Ovary (tissue), 9 donors: ENCODE measurements around the gene CACNB2. TPM values are rescaled to one million over a fixed set of nuclear protein-coding genes. Genes with fewer than 3 reads are reported as not detected.

Experiments
- DNase-seq, 5 donors: peaks; one replicate each; pipeline ENCODE4 v3.0.0-alpha.2; 2019 to 2020
- H3K27ac ChIP-seq, 2 donors: fragments of 200-600 bp; one replicate each; pipeline versions ENCODE4 v1.5.1 to v1.8.0; 2019 to 2022
- H3K27me3 ChIP-seq: fragments of 200-600 bp; one replicate; pipeline ENCODE4 v1.8.0; 2022
- H3K36me3 ChIP-seq: fragments of 200-600 bp; sonication (generic); one replicate; pipeline ENCODE4 v1.5.1; 2019
- H3K4me1 ChIP-seq: one replicate; pipeline ENCODE4 v1.8.1; 2013; ENCODE audit warnings: mild to moderate bottlenecking, moderate library complexity; ENCODE audit not compliant: insufficient read depth
- H3K4me3 ChIP-seq: fragments of 200-600 bp; sonication (generic); one replicate; pipeline ENCODE4 v1.5.1; 2017
- H3K9me3 ChIP-seq, 2 donors: fragments of 200-600 bp in 1 of 2; sonication (generic) in 1 of 2; one replicate each; pipeline versions ENCODE4 v1.5.1 to v1.8.1; 2013 to 2019; ENCODE audit warnings: mild to moderate bottlenecking in 1 of 2, moderate library complexity in 1 of 2
- EP300 ChIP-seq: sonication (generic); formaldehyde crosslinking; IDR thresholded peaks from one replicate; pipeline ENCODE4 v1.6.1; 2017; ENCODE audit warnings: antibody characterized with exemption
- POLR2A ChIP-seq: fragments of 450-650 bp; IDR thresholded peaks from one replicate; pipeline ENCODE4 v1.6.1; 2017; ENCODE audit warnings: antibody characterized with exemption, mild to moderate bottlenecking, moderate library complexity
- WGBS, 3 donors: extraction: QIAGEN DNeasy Blood & Tissue Kit in 1 of 3; methylation state at CpG; one replicate each; pipeline versions ENCODE4 v1.1.5 to v1.1.7; 2013 to 2017; 5-methylcytosine and 5-hydroxymethylcytosine counted together
- intact Hi-C, 4 donors: fragments of 100-400 bp; cut with DNase I; formaldehyde crosslinking; loops; one replicate each; pipeline versions ENCODE4 v1.11.0 to v1.15.1; 2022 to 2023
- polyA plus RNA-seq, 2 donors: library from polyadenylated mRNA; stranded (reverse); fragments of 200-250 nt in 1 of 2; fragments of 350-450 nt in 1 of 2; fragmentation: Illumina TruSeq in 1 of 2; extraction: RNeasy Lipid Tissue Mini Kit (QIAGEN cat#74804) in 1 of 2; gene quantifications; one replicate each; pipeline ENCODE4 v1.2.3, GENCODE V29; 2013 to 2014
- total RNA-seq, 7 donors: library from RNA; depleted of rRNA in 2 of 7; stranded (reverse); fragments of >200 nt in 2 of 7; fragmentation: NEBNext Ultra II Directional in 3 of 7; extraction: Animal tissue kit (Norgen Biotek cat#: 25700) in 3 of 7; gene quantifications; one replicate each; pipeline versions ENCODE4 v1.1.0 to v1.2.4, GENCODE V29; 2016 to 2023
- TF ChIP-seq, protein P1 (sequence below), 3 donors: fragments of 450-650 bp in 2 of 3; fragments of 200-600 bp in 1 of 3; IDR thresholded peaks; one replicate each; pipeline versions ENCODE4 v1.5.1 to v1.8.0; 2016 to 2022; ENCODE audit warnings: antibody characterized with exemption in 3 of 3, mild to moderate bottlenecking in 1 of 3
- donor health status: DM: no; HTN: no; CAD: no; lungs with moderate emphysema.
- donor health status: DM: no; HTN: no; CAD: no.
- donor health status: Bipolar disorder and iron deficiency.
- donor health status: DM: yes; HTN: yes; CAD: no.
- donor health status: DM: no; HTN: no; CAD: no.
- donor health status: DM: yes; HTN: yes; CAD: no.

Gene CACNB2
- total and polyA plus RNA-seq, 9 donors, result 8.9 to 60.9 (median 23.8) TPM

DNA sequence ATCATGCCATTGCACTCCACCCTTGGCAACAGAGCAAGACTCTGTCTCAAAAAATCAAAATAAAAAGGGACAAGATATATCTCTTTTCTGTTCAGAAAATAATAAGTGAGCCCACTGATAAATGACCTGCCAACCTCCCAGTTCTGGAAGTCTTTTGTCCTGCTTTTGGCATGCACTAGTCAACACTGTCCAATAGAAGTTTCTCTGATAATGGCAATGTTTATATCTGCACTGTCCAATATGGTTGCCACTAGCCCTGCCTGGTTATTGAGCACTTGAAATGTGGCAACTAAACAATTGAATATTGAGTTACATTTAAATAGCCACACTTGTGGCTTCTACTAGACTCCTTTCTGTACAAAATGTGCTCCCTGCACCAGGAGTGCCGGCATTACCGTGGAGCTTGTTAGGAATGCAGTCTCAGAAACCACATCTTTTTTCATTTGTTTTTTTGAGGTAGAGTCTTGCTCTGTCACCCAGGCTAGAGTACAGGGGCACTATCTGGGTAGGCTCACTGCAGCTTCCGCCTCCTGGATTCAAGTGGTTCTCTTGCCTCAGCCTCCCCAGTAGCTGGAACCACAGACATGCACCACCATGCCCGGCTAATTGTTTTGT lies 229.7 kb downstream of the CACNB2 start:
- no peak overlapping the region for H3K4me3 ChIP-seq
- DNase-seq, result no peak
- no peaks in the 10 kb centered on the region for H3K9me3 ChIP-seq
- H3K27me3 ChIP-seq, result no peaks in the 10 kb centered on the region
- TF ChIP-seq EP300 (no peak), POLR2A (no peak)
- TF ChIP-seq, protein P1, sequence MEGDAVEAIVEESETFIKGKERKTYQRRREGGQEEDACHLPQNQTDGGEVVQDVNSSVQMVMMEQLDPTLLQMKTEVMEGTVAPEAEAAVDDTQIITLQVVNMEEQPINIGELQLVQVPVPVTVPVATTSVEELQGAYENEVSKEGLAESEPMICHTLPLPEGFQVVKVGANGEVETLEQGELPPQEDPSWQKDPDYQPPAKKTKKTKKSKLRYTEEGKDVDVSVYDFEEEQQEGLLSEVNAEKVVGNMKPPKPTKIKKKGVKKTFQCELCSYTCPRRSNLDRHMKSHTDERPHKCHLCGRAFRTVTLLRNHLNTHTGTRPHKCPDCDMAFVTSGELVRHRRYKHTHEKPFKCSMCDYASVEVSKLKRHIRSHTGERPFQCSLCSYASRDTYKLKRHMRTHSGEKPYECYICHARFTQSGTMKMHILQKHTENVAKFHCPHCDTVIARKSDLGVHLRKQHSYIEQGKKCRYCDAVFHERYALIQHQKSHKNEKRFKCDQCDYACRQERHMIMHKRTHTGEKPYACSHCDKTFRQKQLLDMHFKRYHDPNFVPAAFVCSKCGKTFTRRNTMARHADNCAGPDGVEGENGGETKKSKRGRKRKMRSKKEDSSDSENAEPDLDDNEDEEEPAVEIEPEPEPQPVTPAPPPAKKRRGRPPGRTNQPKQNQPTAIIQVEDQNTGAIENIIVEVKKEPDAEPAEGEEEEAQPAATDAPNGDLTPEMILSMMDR (IDR thresholded peaks at IDR 0.05), result no peak
- no peak overlapping the region for H3K27ac ChIP-seq
- intact Hi-C loops, result no loop called here
- WGBS, 3 donors, result 90 to 98% (median 93%) methylated on average over 4 of the region's 4 CpGs
- H3K36me3 ChIP-seq, result no peaks in the 10 kb centered on the region
- no peaks in the 10 kb centered on the region for H3K4me1 ChIP-seq

DNA sequence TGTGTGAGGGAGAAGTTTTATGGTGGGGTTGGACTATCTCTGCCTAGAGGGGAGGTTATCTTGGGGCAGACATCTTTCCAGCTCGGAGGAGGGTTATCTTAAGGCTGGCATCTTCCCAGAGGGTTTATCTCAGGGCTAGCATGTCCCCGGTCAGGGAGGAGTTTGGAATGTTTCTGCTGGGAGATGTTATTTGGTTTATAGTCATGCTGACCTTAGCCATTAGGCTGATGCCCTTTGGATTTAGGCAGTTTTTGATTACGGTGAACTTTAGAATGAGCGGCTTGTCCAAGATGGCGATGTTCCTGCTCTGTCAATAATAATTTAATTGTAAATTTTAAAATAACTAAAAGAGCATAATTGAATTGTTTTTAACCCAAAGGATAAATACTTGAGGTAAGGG lies 236.4 kb downstream of the CACNB2 start:
- Histone ChIP-seq H3K4me1 (no peaks in the 10 kb centered on the region), H3K27ac (no peak overlapping the region)
- TF ChIP-seq POLR2A (no peak), EP300 (no peak)
- TF ChIP-seq, protein P1 (IDR thresholded peaks at IDR 0.05), result no peak

DNA sequence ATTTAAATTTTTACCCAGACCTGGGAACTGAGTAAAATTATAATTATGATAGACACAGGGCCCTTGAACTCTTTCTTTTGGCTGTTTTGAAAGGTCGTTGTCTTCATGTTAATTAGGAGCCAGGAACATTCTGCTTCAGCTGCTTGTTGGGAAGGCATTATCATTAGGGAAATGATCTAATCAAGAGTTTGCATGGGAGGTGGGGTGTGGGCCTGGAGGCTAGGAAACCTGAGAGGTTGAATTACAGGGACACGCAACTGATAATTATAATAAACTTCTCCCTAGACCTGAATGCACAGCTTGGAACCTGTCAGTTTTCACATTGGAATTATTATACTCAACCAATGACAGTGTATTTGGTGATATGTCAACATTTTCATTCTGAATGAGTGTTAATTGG lies 237.7 kb downstream of the CACNB2 start:
- Histone ChIP-seq H3K9me3 (no peaks in the 10 kb centered on the region), H3K27me3 (no peaks in the 10 kb centered on the region), H3K36me3 (no peaks in the 10 kb centered on the region), H3K4me1 (no peaks in the 10 kb centered on the region), H3K27ac (no peak overlapping the region), H3K4me3 (no peak overlapping the region)
- 76 to 80% (median 77%) methylated on average over 2 of the region's 2 CpGs for WGBS, 3 donors
- intact Hi-C loops, result no loop called here
- DNase-seq, result no peak
- TF ChIP-seq, protein P1 (IDR thresholded peaks at IDR 0.05), result no peak
- TF ChIP-seq EP300 (no peak), POLR2A (no peak)

More for the DNA sequence above, 236.4 kb downstream of the CACNB2 start:
- no peak overlapping the region for H3K4me3 ChIP-seq
- DNase-seq, result no peak
- intact Hi-C loops, result no loop called here
- H3K36me3 ChIP-seq, result no peaks in the 10 kb centered on the region
- H3K9me3 ChIP-seq, result no peaks in the 10 kb centered on the region
- no peaks in the 10 kb centered on the region for H3K27me3 ChIP-seq
- WGBS, 3 donors, result 63 to 72% (median 64%) methylated on average over 5 of the region's 5 CpGs

DNA sequence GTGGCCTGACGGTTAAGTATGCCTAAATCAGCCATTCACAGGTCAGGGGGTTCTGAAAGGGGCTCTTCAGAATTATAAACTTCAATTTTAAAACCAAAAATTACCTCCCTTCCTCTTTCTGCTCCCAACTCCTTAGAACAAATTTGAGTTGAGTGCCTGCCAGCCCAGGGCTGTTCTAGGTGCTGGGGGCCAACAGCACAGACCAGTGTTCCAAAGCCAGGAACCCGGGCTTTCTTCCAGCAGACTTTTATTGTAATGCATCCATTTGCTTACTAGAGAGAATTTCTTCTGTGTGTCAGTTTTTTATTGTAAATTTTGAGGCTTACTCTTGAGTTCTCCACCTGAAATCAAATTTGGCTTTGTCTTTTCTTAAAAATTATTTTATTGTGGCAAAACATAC lies 238.5 kb downstream of the CACNB2 start:
- intact Hi-C loops, result no loop called here
- Histone ChIP-seq H3K9me3 (no peaks in the 10 kb centered on the region), H3K36me3 (no peaks in the 10 kb centered on the region), H3K27me3 (no peaks in the 10 kb centered on the region), H3K27ac (no peak overlapping the region), H3K4me3 (no peak overlapping the region), H3K4me1 (no peaks in the 10 kb centered on the region)
- peak in 4 of 5 donors; percentile 21 to 54 (median 38) for DNase-seq
- 65 to 84% (median 81%) methylated on average over 2 of the region's 2 CpGs for WGBS, 3 donors
- TF ChIP-seq EP300 (no peak), POLR2A (no peak)
- TF ChIP-seq, protein P1 (IDR thresholded peaks at IDR 0.05), result no peak
